Stimulated activated CD8-positive, alpha-beta memory T cell treated with anti-CD3 and anti-CD28 coated beads, Interleukin-7, amount 100 ng/mL, for 24 hours (primary cell): ENCODE results near the gene ELAC2.
"Not testable (repeated sequence)": the region's sequence is repeated elsewhere in the genome, so short reads cannot be mapped to it uniquely, and the experiment has no call there.

Source experiments
- DNase-seq: peaks from one replicate; pipeline ENCODE4 v3.0.0-alpha.2; 2020; ENCODE audit warnings: low read depth

The ELAC2 gene

DNA sequence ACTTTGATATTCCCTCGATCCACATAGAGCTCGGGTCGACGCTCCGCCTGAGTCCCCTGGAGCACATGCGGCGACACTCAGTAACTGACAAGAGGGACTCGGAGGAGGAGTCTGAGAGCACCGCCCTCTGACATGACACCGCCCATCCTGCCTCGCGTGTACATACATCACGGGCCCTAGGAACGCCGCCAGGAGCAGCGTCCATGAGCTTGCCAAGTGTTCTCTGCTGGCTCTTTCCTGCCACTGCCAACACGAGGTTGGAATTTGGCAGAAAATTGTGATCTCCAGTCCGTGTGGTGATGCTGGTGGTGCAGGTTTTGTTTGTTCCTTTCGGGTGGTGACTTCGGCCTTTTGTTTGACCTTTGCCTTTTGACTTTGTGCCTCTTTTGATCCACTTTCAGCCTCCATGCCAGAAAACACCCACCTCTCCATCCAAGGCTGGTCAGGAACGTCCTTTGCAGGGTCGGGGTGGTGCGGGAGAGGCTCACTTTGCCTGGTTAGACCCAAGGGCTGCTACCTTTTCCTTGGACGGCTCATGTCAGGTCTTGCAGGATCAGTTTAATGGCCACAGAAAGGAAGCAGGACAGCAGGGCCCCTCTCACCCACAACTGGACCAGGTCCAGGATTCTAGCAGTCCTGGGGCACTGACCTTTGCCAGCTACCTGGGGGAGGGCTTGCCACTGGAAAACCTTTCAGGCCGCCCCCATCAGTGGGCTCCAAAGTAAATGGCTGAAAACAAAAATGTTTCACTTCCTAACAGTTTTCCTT lies 27.6 kb downstream of the ELAC2 start:
- no peak for DNase-seq

DNA sequence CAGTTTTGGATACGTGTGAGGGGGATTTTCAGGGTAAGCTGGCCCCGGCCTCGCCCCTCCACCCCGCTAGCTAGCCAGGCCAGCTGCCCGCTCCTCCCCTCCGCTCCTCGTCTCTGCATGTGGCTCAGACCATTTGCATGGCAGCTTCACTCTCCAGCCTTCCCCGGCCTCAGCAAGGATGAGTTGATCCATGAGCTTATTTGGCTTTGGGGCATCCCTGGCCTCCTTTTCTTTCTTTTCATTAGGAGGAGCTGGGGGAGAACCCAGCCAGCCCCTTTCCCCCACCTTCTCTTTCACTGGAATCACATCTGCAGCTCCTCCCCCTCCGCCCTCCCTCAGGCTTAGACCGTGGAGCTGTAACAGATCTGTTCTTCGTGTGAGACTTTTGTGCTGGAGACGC lies 30.7 kb downstream of the ELAC2 start:
- no peak for DNase-seq

DNA sequence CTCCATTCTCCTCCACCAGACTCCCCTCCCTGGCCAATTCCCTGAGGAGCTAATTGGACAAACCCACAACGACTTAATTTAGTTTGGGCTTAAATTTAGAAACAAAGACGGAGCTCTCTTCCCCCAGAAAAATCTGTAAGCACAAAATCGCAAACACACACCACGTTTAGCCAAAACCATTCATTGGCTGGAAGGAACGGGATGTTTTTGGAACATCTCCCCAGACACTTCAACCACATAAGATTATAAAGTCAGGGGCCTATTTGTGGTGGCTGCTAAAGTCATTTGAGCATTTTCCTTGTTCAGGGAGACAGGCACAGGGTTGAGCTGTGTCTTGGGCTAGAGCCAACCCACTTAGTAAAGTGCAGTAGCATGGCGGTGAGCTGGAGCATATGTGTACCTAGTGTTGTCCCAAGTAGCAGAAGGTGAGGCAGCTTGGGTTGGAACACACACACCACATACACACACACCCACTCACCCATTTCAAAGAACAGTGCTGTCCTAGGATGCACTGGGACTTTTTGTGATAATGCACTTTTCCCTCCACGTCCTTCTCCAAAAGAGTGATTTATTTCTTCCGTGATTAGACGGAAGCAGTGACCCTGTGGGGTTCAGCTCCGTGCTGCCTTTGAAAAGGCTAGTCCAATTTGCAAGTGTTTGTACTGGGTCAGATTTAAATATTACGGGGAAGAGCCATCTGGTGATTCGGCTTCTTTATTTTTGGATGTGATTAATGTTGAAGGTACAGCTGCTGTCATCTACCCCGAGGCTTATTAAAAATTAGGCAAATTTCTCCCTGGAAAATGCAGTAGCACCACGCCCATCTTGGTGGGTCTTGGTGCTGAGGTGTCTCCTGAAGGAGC lies 32.2 kb downstream of the ELAC2 start:
- no peak for DNase-seq

DNA sequence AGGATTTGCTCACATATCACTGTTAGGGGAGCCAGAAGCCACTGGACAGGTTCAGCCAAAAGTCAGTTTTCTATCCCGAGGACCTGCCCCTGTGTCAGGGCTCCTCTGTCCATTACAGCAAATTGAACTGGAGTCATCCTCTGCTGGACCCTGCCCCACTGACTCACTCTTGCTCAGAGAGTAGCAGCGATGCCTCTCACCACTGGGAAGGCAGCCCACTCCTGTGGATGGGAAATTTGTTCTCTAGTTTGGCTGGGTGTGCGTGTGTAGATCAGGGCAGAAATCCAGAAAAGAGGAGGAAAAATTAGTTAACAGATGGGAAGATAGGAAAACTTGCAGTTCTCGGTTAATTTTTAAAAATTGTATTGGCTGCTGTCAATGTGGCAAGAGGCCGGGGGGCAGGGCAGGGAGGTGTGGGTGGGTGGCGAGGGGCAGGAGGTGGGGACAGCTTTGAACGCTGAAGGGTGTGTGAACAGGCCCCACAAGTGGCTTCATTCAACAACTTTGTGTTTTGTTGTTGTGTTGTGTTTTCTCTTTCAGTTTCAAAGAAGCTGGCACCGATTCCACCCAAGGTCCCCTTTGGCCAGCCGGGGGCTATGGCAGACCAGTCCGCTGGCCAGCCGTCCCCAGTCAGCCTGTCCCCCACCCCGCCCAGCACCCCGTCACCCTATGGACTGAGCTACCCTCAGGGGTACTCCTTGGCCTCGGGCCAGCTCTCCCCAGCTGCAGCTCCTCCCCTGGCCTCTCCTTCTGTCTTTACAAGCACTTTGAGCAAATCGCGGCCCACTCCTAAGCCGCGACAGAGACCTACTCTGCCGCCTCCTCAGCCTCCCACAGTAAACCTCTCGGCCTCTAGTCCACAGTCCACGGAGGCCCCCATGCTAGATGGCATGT lies 33.6 kb downstream of the ELAC2 start:
- DNase-seq, result no peak

DNA sequence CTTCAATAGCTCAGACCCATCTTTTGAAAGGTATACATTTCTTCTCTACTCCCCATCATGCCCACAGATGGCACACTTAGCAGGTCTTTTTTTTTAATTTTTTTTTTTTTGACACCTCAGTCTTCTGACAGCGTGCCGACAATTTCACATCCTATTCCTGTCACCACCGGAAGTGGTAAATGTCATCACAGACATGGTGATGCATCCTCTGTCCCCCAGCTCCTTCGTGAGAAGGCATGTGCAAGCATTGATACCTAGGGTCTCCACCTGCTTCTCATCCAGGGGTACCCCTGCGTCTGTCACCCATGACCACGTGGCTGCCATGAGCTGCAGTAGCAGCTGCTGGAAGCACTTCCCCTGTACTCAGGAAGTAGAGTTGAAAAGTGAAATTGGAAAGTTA lies 35.6 kb downstream of the ELAC2 start:
- DNase-seq, result no peak

DNA sequence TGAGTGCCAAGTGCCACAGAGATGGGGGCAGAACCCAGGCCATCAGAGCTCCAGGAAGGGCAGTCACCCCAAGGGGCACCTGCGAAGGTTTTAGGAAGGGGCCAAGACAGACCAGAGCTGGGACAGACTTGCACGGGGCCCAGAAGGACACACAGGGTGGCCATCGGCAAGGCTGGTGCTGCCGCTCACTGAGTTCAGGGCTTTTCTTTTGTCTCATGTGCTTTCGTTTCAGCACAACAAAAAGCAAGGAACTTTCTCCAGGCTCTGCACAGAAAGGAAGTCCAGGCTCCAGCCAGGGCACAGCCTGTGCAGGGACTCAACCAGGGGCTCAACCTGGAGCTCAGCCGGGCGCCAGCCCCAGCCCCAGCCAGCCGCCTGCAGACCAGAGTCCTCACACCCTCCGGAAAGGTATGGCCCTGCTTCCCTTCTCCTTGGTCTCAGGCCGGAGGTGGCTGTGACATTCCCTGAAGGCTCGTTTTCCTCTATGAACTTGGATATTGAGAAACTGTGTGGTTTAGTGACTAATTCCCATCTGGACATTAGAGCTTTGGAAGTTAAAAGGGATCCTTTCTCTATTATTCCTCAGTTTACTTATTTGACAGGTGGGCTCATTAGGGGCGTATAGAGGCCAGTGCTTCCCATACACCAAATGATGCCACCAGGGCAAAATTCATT lies 37.9 kb downstream of the ELAC2 start:
- no peak for DNase-seq

DNA sequence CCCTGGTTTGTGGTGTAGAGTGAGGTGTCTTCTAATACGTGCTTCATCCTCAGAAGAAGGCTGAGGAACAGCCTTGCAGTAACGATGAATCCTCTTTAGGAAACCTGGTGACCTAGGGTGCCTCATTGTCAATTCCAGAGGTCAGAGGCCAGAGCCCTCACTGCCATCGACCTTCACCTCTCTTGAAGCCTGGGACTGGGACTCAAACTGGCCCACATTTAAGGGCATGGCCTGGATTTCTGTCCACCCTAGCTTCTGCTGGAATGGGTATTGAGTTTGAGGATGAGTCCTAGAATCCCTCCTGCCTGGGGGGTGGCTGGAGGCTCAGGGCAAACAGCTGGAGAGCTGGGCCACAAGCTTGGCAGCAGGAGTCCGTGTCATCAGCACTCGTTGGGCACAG lies 38.6 kb downstream of the ELAC2 start:
- DNase-seq, result no peak

DNA sequence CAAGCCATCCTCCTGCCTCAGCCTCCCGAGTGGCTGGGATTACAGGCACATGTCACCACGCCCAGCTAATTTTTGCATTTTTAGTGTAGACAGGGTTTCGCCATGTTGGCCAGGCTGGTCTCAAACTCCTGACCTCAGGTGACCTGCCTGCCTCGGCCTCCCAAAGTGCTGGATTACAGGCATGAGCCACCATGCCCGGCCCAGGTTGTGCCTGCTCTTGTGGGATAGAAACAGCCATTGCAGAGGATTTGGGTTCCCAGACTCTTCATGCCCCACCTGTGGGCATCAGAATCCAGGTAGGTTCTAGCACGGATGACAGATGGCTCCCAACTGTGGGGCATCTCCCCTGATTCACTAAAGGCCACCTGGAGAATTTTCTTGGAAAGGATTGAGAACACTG lies 39.0 kb downstream of the ELAC2 start:
- DNase-seq, result not testable (repeated sequence)

DNA sequence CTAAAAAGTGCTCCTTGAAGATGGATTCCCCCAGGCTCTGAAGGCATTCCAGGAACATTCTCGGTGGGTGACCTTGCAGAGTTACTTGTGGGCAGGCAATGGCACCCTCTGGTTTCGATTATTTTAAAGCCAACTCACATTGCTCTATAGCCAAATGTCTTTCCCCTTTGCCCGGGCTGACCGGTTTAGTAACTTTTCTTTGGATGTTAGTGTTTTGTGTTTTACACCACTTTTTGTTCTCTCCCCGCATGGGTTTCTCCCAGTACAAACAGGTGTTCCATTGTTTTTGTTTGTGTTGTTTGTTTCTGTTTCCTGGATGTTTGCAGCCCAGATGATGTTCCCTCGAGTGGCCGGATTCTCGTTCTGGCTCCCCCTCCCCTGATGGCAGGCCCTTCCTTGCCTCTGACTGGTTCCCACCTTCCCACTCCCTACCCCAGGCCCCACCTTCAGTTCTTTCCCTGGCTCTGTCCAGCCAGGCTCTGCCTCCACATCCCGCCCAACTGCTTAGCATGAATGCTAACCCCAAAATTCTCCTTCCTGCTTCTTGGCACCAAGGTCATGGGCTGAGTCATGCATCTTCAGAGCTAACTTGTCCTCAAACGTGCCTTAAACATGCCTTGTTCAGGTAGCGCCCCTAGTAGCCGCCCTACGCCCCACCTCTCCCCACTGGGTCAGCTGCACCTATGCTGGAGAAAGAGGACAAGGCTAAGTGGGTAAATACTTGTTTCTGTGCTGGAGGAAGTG lies 40.6 kb downstream of the ELAC2 start:
- DNase-seq, result no peak

DNA sequence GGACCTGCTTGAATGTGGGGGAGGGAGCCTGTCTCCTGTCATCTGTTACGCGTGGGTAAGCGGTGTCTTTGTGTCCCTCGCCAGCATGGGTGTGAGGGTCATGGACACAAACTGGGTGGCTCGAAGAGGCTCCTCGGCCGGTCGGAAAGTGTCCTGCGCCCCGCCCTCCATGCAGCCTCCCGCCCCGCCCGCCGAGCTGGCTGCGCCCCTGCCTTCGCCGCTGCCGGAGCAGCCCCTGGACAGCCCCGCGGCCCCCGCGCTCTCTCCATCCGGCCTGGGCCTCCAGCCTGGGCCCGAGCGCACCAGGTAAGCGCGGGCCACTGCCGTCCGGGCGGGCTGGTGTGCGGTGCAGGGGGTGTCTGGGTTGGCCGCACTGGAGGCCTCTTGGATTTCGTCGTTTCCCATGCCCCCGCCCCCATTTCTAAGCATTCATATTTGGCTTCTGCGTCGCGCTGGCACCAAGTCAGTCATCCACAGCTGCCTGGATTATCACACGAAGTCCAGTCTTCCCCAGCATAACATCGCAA lies 43.8 kb downstream of the ELAC2 start:
- no peak for DNase-seq

DNA sequence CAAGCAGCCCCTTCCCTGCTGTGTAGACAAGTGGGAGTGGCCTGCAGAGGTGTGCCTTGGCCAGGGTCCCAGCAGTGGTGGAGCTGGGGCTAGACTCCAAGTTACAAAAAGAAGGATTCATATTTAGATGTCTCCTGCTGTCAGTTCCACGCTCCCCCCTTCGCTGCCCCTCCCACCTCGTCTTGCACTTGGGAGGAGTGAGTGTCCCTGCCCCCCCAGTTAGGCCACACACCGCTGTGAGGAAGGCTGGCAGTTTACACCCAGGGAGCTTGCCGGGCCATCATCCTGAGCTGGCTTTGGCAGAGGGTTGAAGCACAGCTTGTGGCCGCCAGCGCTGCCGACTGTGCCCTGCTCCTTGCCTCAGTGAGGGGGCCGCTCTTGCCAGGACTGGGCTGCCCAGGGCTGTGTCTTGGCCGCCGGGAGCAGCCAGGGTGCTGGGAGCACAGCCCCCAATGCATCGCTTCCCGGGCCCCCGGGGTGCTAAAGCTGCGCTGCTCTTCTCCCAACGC lies 44.3 kb downstream of the ELAC2 start:
- DNase-seq, result no peak

DNA sequence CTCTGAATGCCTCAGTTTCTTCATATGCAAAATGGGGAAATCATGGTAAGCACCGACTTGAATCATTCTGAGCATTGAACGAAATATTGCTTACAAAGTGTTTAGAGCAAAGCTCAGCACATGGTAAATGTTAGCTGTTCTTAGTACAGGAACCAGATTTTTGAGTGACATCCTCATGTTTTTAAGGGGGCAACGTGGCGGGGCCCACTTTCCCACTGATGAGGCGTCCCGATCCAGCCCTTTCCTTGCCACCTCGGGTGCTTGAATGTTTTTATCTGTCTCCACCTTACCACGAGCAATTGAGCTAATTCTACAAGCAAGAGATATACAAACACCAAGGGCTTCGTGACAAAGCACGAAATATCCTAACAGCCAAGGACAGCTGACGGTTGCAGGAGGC lies 49.9 kb downstream of the ELAC2 start:
- no peak for DNase-seq

DNA sequence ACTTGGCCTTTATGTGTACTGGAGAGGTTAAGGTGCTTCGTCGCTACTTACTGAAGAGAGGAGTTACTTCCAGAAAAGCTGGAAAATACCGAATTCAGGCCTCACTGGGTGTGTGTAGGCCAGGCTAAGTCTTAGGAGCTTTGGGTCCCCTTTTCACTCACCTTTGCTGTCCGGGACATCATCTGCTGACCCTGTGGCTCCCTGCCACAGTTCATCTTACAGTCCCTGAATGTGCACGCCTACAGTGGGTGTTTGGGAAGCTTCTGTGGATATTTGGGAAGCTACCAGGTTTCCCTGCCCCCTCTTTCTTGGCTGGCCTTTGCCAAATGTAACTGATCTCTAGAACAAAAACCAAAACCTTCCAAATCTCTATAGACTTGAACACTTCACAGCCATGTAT lies 51.4 kb downstream of the ELAC2 start:
- no peak for DNase-seq

DNA sequence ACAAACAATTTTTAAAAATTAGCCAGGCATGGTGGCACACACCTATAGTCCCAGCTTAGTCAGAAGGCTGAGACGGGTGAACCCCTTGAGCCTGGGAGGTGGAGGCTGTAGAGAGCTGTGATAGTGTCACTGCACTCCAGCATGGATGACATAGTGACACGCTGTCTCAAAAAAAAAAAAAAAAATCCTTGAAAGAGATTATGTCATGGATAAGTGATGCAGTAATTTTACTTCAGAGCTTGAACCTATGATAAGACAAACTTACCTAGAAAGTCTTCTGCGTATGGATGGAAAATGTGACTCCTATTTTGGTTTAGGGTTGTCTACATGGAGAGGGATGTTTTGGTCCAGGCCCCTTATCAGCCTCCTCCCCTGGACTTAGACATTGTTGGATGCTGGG lies 51.8 kb downstream of the ELAC2 start:
- DNase-seq, result no peak

DNA sequence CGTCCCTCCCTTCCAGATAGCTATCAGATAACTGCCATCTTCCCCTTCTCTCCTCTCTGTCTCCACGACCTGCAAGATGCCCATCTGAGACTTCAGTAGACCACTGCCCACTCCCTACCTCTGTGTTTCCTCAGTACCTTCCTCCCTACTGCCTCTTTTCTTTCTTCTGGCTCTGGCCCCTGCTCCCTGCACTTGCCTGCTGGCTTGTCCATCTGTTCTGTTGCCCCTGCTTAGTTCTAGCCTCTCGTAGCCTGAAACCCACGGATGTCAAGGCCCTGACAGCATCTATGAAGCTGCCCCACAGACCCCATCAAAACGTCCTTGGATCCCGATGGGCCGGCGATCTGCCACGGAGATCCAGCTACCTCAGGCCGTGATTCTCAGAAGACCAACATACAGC lies 53.0 kb downstream of the ELAC2 start:
- no peak for DNase-seq

DNA sequence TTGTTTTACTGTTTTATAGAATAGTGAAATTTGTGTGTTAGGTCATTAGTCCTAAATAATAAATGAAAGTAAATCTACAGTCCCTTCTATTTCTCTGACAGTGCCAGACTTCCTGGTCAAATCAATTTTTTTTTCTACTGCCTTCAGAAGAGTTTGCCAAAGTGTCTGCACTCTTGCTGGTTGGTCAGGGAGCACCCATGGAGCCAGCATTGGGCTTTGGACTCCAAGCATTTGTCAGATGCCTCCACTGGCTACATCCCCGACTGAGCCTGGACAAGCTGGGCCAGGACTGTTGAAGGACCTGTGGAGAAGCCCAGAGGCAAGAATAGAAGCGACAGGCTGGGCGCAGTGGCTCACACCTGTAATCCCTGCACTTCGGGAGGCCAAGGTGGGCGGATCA lies 53.7 kb downstream of the ELAC2 start:
- no peak for DNase-seq

DNA sequence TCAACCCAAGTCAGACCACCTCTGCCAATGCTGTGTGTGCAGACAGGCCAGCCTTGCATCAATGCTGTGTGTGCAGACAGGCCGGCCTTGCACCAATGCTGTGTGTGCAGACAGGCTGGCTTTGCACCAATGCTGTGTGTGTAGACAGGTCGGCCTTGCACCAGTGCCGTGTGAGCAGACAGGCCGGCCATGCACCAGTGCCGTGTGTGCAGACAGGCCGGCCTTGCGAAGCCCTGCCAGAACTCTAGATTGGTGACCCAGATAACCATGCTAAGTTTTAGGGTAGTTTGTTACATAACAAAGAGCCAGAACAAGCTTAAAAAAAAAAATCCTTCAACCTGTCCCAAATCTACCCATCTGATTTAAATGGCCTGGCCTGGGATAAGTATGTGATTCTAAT lies 54.3 kb downstream of the ELAC2 start:
- DNase-seq, result no peak

DNA sequence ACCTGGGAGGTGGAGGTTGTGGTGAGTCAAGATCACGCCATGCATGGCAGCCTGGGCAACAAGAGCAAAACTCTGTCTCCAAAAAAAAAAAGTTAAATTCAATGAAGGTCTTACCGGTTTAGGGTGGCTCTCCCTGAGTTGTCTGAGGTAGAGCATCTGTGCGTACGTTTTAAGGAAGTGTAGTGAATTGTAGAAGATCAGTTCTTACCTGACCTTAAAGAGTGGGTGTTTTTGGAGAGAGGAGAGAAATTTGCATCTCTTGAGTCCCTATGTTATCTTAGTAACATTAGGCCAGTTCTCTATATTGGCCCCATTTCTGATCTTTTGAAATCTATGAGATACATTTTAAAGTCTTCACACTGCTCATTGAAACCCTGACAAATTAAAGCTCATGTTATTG lies 56.2 kb downstream of the ELAC2 start:
- no peak for DNase-seq

DNA sequence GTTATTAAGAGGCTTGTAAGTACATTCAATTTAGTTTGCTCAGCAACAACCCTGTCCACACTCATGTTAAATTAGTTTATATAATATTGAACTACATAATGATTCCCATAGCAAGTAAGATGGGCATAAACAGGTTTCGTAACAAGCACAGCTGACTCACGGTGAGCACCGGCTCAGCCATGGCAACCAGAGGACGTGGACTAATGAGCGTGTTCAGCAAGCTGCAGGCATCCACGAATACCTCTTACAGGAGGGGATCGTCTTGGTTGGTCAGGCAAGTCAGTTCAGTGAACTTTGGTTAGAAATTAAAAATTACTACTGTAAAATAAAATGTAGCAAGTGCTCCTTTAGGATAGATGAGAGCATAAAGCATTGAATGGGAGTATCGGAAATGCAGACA lies 58.4 kb downstream of the ELAC2 start:
- no peak for DNase-seq

DNA sequence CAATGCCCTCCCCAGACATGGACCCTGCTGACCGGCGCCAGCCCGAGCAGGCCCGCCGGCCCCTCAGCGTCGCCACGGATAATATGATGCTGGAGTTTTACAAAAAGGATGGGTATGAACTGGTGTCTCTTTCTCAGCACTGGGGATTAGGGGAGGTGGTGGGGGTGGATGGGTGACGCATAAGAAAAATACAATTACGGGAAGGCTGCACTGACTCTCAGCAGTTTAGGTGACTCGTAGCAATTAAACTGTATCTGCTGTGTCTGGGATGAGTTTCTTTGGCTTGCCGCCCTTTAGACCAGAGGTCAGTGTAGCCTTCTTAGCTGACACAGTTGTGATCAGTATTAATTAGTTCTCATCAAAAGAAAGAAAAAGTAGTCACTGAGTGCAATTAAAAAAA lies 59.0 kb downstream of the ELAC2 start:
- no peak for DNase-seq

DNA sequence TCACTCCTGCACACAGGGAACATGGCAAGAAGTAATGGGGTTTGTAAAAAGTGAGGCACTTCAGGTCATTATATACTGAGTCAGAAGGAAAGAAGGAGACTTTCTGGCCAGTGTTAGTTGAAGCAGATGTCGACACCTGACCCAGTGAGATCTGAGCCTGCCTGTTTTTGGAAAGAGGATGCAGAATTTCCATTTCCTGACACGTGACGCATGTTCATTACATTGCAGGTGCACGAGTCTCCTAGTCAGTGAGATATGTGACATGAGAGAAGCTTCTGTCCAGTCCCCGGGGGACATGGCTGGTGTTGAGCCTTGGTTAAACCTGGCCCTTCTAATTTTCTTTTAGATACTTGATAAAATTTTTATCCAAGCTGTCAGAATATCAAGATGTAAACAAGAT lies 62.3 kb downstream of the ELAC2 start:
- DNase-seq, result no peak
